D721Med (cell line): ENCODE measurements around the gene HSPG2.
"Not testable (repeated sequence)": the region's sequence is repeated elsewhere in the genome, so short reads cannot be mapped to it uniquely, and the experiment has no call there.

ENCODE experiments used
- DNase-seq: peaks from one replicate; pipeline ENCODE4 v3.0.0; 2011; ENCODE audit warnings: low spot score; ENCODE audit not compliant: insufficient read length
- FAIRE-seq: peaks from 2 replicates; lab custom pipeline; 2011; peaks lifted over from hg19 to GRCh38; lab: Jason Lieb, UNC
- TF ChIP-seq, protein P1 (sequence below): IDR thresholded peaks from 2 replicates; pipeline ENCODE4 v1.5.1; 2012; ENCODE audit warnings: mild to moderate bottlenecking, control low read depth; ENCODE audit not compliant: insufficient read depth; ENCODE audit errors: missing control alignments

HSPG2 gene

DNA sequence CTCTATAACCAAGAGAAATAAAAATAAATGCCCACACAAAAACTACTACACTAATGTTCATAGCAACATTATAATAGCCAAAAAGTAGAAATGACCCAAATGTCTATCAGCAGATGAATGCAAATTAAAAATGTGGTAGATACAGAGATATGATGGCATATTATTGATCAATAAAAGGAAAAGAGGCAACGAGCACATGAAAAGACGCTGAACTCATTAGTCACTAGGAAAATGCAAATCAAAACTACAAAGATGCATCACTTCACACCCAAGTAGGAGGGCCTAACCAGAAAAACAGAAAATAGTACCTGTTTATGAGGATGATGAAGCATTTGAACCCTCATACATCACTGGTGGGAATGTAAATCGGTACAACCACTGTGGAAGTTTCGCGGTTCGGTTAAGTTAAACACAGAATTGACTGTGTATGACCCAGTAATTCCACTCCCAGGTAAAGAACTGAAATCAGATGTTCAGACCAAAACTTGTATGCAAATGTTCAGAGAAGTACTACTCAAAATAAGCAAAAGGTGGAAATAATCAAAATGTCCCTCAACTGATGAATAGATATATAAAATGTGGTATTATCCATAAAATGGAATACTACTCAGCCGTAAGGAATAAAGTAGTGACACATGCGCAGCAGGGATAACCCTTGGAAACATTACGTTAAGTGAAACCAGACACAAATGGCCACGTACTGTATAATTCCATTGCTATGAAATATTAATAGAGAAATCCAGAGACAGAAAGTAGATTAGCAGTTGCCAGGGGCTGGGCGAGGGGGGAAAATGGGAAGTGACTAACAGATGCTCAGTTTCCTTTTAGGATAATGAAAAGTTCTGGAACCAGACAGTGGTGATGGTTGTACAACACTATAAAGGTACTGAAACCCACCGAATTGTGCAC, 157.2 kb downstream of the HSPG2 start:
- no peak for FAIRE-seq
- no peak for DNase-seq
- TF ChIP-seq, protein P1, sequence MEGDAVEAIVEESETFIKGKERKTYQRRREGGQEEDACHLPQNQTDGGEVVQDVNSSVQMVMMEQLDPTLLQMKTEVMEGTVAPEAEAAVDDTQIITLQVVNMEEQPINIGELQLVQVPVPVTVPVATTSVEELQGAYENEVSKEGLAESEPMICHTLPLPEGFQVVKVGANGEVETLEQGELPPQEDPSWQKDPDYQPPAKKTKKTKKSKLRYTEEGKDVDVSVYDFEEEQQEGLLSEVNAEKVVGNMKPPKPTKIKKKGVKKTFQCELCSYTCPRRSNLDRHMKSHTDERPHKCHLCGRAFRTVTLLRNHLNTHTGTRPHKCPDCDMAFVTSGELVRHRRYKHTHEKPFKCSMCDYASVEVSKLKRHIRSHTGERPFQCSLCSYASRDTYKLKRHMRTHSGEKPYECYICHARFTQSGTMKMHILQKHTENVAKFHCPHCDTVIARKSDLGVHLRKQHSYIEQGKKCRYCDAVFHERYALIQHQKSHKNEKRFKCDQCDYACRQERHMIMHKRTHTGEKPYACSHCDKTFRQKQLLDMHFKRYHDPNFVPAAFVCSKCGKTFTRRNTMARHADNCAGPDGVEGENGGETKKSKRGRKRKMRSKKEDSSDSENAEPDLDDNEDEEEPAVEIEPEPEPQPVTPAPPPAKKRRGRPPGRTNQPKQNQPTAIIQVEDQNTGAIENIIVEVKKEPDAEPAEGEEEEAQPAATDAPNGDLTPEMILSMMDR: no peak

DNA sequence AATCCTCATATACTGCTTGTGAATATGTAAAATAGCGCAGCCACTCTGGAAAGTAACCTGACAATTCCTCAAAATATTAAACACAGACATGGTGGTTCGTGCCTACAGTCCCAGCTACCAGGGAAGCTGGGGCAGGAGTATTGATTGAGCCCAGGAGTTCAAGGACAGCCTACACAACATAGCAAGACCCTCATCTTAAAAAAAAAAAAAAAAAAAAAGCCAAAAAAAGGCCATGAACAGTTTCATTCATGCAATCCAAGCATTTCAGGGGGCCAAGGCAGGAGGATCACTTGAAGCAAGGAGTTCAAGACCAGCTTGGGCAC, 158.7 kb downstream of the HSPG2 start:
- TF ChIP-seq, protein P1: no peak
- FAIRE-seq: no peak
- DNase-seq: no peak

DNA sequence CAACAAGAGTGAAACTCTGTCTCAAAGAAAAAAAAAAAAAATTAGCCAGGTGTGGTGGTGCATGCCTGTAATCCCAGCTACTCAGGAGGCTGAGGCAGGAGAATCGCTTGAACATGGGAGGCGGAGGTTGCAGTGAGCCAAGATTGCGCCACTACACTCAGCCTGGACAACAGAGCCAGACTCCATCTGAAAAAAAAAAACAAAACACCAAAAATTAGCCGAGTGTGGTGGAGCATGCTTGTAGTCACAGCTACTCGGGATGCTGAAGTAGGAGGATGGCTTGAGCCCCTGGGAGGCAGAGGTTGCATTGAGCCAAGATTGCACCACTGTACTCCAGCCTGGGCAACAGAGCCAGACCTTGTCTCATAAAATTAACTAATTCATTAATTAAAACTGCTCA, 160.2 kb downstream of the HSPG2 start:
- not testable (repeated sequence) for FAIRE-seq, DNase-seq

DNA sequence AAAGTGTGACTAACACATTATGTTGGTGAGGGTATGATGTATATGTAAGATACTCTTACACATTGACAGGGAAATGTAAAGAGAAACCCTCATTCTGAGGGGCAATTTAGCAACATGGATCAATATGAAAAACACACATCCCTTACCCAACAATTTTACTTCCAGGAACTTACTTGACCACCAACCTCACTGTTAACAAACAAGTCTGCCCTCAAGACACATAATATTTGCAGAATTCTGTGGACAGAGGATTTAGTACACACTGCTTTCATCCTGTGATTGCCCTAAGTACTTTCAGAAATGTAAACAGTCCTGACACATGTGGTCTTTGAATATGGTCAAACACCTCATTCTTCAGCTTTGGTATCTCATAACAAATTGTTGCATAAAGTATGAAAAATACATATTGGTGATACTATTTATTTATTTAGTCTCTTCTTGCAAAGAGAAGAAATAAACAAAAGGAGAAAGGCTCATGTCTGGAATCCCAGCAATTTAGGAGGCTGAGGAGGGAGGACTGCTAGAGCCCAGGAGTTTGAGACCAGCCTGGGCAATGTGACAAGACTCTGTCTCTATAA, 161.0 kb downstream of the HSPG2 start:
- no peak for DNase-seq
- TF ChIP-seq, protein P1: no peak
- no peak for FAIRE-seq

DNA sequence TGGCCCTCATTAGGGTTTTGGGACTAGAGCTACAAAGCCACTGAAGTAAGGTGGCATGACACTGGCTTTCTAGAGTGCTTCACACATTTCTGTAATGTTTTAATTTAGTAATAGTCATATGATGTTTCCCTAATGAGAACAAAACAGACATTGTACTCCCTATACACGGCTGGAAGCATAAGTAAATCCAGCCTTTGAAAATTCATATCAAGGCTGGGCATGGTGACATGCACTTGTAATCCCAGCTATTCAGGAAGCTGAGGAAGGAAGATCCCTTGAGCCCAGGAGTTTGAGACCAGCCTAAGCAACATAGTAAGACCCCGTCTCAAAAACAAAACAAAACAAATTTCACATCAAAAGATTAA, 161.6 kb downstream of the HSPG2 start:
- DNase-seq (no peak), FAIRE-seq (no peak)
- TF ChIP-seq, protein P1: no peak

DNA sequence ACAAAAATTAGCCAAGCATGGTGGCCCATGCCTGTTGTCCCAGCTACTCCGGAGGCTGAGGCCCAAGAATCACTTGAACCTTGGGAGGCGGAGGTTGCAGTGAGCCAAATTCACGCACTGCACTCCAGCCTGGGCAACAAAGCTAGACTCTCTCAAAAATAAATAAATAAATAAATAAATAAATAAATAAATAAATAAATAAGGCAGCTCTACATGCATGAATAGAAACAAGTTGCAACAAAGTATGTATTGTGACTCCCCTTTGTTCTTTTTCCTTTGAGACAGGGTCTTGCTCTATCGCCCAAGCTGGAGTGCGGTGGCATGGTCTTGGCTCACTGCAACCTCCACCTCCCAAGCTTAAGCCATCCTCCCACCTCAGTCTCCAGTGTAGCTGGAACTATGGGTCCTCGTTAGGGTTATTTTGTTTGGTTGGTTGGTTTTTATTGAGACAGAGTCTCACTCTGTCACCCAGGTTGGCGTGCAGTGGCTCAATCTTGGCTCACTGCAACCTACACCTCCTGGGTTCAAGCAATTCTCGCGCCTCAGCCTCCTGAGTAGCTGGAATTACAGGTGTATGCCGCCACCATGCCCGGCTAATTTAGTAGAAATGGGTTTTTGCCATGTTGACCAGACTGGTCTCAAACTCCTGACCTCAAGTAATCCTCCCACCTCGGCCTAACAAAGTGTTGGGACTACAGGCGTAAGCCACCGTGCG, 162.1 kb downstream of the HSPG2 start:
- TF ChIP-seq, protein P1: no peak
- DNase-seq (no peak), FAIRE-seq (no peak)

DNA sequence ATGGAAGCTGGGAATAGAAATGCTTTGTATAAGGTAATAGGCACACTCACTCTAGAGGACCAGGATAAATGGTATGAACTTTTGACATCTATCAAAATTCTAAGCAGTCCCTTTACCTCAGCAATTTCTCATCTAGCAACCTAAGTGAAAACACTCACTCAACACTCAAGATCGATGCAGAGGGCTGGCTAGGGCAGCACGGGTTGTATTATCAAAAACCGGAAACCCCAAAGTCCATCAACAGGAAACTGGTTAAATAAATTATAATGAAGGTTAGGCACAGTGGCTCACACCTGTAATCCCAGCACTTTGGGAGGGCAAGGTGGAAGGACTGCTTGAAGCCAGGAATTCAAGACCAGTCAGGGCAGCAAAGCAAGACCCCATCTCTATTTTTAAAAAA, 163.5 kb downstream of the HSPG2 start:
- no peak for DNase-seq
- TF ChIP-seq, protein P1: no peak
- no peak for FAIRE-seq
